Right forelimb (tissue), 1 donor: ENCODE measurements around the gene PSMB10.

ENCODE experiments used
- DNase-seq: peaks from one replicate; pipeline ENCODE4 v3.0.0-alpha.2; 2018

The PSMB10 gene

DNA sequence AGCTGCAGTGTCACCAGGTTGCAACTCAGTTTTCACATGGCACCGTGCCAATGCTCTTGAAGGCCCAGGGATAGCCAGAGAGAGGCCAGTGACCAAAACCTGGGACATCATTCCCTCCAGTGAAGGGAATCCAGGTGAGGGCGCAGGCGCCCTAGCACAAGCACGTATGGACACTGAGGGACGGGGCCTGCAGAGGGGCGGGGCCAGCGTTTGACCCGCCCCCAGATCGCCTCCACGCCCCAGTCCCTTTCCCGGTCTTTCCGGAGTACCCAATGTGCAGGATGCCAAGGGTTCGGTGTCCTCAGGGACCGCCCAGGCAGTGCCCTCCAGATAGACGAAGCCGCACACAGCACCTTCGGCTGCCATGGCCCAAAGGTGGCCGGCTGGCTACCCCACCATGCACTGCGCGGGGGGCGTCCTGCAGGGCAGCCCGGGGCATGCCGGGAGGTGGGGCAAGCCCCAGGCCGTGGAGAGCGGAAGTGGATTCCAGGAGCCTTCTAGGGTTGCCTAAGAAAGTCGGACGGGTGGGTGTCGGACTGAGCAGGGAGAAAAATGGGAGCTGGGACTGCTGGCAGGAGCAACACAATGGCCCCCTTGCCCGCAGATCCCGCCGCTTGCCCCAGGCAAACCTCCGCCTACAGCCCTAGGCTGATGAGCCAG is 27.1 kb upstream of the PSMB10 start:
- no peak for DNase-seq

GRCh38 chr16:67963292-67963661 is 26.6 kb upstream of the PSMB10 start:
- no peak for DNase-seq

GRCh38 chr16:67962135-67962534 is 25.5 kb upstream of the PSMB10 start:
- DNase-seq = no peak

DNA sequence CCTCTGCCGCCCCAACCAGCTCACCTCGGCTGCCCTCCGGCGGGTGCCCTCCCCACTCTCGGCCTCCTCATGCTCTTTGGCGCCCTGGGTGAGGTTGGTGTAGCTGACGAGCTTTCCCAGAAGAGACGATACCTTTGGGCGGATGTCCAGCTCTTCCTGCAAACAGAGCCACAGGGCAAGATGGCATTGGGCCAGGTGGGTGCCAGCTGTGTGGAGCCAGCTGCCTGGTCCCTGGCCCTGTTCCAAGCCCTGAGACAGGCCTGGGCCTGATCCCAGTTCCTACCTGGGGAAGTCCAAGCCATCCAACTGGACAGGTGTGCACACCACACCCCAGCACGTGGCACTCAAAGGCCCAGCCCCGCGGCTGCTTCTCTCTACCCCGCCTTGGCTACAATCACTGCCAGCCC is 24.9 kb upstream of the PSMB10 start:
- no peak for DNase-seq

GRCh38 chr16:67959536-67960329 is 23.1 kb upstream of the PSMB10 start:
- no peak for DNase-seq

DNA sequence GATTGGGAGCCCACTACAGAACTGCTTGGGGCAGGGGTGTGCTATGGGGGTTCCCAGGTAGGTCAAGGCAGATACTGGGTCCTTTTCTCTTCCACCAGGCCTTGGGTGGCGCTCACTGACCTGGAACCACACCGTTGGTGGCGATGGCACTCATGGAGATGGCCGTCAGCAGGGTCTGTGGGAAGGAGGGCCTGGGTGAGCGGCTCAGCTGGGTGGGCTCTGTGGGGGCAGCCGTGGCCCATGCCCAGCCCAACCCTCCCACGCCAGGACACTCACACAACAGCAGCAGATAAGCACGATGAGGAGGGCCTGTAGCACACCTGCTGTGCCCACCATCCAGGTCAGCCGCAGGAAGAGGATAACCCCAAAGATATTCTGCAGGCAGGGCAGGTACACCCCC is 21.0 kb upstream of the PSMB10 start:
- DNase-seq = no peak

DNA sequence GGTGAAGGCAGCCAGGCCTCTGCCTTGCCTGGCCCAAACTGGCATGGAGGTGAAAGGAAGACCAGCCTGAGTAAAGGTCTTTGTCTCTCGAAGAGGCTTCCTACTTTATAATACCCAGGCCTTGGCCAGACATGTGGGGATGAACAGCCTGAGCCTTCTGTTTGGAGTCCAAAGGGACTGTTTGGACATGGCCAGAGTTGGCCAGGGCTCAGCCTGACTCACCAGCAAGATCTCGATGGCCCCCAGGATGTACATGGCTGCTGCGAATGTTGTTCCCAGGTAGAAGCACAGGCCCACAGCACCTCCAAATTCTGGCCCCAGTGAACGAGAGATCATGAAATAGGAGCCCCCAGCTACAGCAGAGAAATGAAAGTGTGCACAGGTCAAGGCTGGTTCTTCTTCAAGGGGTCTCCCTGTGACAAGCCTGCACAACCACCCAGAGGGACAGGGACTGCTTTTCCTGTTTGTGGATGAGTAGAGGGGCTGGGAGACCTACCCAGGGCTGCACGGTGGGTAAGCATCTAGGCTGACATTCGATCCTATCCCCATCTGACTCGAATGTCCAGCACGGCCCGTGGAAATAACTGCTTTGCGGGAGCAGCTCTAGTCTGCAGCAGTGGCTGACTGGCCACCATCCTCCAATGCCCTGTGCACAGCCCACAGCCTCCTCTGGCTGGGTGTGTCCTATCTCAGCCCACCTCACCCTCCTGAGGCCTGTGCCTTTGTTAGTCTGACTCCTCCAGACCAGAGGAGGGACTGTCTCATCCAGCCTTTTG is 18.0 kb upstream of the PSMB10 start:
- no peak for DNase-seq

GRCh38 chr16:67953641-67954375 is 17.2 kb upstream of the PSMB10 start:
- no peak for DNase-seq

- no peak for DNase-seq
Measured at GRCh38 chr16:67951485-67951884, 14.8 kb upstream of the PSMB10 start.

DNA sequence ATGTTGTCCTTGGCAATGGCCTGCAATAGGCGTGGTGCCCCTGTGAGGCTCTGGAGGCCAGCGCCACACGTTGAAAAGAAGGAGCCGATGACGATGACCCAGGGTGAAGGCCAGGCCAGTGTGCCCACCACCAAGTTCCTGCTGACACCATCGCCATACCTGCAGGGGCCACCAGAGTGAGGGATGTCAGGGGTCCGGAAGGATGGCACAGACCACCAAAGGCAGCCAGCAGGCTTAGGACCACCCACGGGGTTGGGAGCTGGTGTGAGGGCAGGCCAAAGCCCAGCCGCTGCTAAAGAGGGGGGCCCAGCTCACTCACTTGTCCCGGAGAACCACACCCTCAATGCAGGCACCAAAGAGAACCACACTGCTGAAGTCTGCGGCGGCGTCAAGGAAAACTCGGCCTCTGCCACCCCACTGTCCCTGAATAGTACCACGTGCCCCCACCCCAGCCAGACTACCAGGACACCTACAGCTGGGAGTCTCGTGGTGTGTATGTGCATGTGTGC is 13.7 kb upstream of the PSMB10 start:
- DNase-seq = no peak

- no peak for DNase-seq
Measured at GRCh38 chr16:67949645-67950044, 13.0 kb upstream of the PSMB10 start.

DNA sequence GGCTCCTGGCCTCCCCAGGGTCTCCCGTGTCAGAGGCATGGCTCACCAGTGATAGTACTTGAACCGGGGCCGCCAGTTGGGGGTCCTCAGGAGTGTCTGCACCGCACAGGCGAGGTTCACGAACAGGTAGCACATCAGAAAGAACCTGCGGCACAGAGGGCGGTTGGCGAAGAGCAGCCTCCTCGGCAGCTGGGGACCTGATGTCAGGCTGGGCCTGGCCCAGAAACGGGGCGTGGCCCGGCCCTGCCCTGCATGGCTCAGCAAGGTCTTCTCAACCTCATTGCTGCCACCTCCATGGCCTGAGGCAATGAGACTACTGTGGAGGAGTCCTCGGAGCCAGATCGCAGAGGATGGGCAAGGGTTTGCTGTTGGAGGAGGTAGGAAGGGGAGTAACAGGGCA is 11.4 kb upstream of the PSMB10 start:
- no peak for DNase-seq

GRCh38 chr16:67946966-67947558 is 10.4 kb upstream of the PSMB10 start:
- DNase-seq = no peak

- no peak for DNase-seq
Measured at GRCh38 chr16:67946128-67946569, 9.5 kb upstream of the PSMB10 start.

- no peak for DNase-seq
Measured at GRCh38 chr16:67945392-67945933, 8.8 kb upstream of the PSMB10 start.

DNA sequence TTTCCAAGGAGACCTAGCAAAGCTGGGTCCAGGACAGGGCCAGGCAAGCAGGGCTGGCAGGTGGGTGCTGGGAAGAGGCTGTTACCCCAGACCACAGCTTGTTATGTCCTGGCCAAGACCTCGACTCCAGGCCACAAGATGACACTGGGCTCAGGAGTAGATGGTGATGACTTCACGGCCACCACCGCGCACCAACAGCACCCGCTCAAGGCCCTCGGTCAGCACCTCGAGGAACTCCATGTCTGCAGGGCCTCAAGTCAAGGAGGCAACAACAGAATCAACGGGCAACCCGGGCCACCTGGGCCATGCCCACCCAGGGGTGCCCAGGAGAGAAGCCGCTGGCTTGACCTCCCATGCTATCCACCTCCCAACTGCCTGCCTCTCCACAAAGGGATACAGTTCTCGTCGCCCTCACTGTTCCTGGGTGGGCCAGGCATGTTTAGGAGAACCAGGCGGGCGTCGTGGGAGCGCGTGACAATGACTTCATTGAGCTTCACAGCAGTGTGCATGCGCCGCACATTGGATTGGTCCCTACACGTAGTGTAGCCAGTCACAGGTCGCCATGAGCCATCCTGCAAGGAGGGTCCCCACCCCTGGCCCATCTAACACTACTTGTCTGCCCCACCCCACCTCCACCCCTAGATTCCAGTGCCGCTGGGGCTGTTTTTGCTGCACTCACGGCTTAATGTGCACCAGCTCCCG is 8.2 kb upstream of the PSMB10 start:
- no peak for DNase-seq

DNA sequence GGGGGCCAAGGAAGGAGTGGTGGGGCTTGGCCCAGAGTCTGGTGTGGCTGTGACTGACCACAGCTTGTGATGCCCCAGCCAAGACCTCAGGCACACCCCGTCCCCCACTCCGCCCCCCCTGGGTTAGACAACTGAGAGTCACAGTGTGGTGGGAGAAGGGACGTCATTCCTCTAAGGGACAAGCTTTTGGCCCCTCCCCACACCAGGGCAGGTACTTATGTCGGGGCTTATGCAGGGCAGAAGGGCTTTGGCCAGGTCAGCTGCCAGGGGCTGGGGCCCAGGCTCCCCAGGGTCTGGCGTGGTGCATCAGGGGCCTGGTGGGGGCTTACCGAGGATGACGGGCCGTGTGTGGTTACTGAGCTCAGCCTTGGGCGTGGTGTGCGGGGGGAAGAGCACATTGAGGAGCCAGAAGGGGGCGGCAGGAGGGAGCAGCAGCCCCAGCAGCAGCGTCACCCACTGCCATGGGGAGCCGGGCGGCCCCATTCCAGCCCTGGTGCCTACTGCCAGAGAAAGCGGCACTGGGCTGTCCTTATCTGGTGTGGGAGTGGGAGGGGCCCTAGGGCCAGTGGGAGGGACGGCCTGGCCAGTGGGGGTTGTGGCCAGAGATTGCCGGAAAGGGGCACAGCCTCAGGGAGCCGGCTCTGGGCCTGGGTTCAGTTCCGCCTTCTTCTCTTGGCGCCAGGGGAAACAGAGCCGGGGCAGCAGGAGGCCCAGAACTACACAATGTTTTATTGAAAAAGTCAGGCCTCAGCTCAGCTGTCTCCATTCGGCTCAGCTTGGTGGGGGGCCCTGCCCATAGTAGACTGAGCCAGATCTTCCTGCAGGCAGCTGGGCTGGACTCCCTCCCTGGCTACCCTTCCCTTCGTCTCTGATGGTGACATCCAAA is 7.2 kb upstream of the PSMB10 start, which contains the start of gene LCAT:
TSS of gene LCAT (minus strand) at position 502 of the 886 bp plus-strand sequence. CDS start at position 483, 19 bp downstream.
- no peak for DNase-seq

DNA sequence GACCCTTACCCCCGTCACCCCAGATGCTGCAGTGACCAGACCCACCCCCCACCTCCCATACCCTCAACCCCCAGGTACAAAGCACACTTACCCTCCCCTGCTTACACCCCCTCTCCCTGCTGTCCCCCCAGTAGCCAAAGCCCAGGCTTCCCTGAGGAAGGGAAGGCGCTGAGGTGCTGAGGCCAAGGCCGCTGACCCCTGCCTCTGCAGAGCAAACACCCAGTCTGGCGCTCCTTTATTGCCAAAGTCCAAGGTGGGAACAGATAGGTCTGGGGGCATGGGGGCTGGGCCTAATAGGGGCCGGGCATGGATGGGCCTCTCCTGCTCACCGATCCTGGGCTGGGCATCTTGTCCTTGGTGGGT is 6.6 kb upstream of the PSMB10 start:
- DNase-seq = no peak

DNA sequence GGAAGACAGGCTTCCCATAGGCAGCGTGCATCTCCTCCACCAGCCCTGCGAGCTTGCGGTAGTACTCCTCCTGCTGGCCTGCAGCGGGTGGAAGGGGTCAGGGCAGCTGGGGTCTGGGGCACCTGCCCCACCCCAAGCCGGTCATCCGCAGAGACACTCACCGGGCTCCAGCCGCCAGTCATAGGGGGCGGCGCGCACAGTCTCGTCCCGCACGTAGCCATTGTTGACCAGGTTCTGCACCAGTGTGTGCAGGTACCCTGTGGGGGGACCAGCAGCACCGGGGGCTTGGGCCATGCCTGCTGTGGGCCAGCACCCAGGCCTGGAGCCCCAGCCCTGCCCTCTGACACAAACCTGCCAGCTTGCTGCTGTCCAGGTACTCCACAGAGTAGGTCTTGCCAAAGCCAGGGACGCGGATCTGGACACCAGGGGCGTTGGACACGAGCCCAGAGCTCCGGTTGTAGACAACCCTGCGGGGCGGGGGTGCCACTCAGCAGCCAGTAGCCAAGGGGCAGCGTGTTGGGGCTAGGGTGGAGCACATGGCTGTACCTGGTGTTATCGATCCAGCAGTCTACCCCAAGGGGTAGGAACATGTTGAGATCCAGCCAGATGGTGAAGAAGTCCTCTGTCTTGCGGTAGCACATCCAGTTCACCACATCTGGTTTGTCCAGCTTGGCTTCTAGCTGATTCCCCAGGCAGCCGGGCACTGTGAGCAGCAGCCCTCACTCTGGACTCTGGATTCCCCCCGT is 6.0 kb upstream of the PSMB10 start:
- no peak for DNase-seq

DNA sequence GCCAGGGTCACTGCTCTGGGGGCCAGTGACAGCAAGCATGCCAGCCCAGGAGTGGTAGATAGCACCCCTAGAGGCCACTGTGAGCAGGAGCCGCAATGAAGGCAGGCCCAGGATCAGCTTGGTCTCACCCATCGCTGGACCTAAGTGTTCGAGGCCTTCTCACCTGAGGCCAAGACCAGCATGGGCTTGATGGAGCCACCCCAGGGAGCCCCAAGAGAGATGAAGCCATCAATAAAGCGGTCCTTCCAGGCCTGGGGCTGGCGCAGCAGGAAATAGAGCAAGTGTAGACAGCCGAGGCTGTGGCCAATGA is 5.5 kb upstream of the PSMB10 start:
- DNase-seq = no peak
